ENCODE data around the gene CRCP.
A peak's percentile ranks its signal among the peaks of the same experiment; 100 is the strongest.
"Not testable (repeated sequence)": the region's sequence is repeated elsewhere in the genome, so short reads cannot be mapped to it uniquely, and the experiment has no call there.

Gene CRCP

DNA sequence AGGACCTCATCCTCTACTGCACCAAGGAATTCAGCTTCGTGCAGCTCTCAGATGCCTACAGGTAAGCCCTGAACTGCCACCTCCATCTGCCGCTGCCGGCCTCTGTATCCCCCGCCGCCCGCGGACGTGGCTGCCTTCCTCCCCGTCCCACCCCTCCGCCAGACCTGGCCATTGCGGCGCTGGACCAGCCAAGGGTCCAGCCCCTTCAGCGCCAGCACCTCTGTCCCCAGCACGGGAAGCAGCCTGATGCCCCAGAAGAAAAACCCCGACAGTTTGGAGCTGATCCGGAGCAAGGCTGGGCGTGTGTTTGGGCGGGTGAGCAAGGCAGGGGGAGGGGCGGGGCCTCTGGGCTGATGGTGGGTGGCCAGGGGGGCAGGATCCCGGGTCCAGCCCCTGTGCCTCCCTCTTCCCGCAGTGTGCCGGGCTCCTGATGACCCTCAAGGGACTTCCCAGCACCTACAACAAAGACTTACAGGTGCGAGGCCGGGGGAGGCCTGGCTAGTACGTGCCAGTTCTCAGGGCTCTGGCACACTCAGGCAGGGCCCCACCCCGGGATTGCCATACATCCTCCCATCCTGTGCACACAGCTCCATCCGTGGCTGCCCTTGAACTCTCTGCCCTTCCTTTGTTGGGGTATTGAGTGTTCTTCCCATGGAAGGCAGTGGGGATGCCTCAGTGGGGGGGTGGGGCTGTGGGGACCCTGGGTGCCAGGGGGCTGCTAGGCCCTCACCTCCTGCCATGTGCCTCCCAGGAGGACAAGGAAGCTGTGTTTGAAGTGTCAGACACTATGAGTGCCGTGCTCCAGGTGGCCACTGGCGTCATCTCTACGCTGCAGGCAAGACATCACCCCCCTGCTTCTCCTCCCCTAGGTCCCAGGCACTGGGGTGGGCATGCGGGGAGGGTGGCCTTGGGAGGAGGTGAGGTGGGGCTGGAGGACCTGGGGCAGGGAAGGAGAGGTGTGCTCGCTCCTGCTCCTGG, 25.5 kb upstream of the CRCP start:
- Histone ChIP-seq H3K4me3 (ENCODE audit: extremely low read depth, insufficient read depth, low read length, poor library complexity, severe bottlenecking) (no peak overlapping the region), H3K36me3 (ENCODE audit: control insufficient read depth, insufficient read depth, low read length) (peaks cover 13% of the 10 kb centered on the region), H3K27ac (ENCODE audit: low read depth, low read length, severe bottlenecking) (no peak overlapping the region), H3K9me3 (ENCODE audit: control insufficient read depth, low read length) (no peaks in the 10 kb centered on the region), H3K4me1 (ENCODE audit: control insufficient read depth, insufficient read depth, low read length, poor library complexity, severe bottlenecking) (no peaks in the 10 kb centered on the region)
- 94 to 96% methylated on average over 20 to 26 of the region's 32 CpGs for WGBS, 2 experiments (ENCODE audit: insufficient coverage in 2 of 2)

DNA sequence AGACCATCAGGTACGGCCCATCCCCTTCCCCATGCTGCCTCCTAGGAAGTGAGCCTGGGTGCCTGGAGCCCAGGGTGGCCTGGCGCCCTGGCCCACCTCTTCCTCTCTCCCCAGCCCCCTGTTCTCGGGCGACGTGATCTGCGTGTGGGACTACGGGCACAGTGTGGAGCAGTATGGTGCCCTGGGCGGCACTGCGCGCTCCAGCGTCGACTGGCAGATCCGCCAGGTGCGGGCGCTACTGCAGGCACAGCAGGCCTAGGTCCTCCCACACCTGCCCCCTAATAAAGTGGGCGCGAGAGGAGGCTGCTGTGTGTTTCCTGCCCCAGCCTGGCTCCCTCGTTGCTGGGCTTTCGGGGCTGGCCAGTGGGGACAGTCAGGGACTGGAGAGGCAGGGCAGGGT, 22.0 kb upstream of the CRCP start:
- WGBS, 2 experiments (ENCODE audit: insufficient coverage in 2 of 2) = 85 to 95% methylated on average over 4 to 16 of the region's 19 CpGs
- no peak overlapping the region for H3K27ac ChIP-seq (ENCODE audit: low read depth, low read length, severe bottlenecking)
- no peak overlapping the region for H3K4me3 ChIP-seq (ENCODE audit: extremely low read depth, insufficient read depth, low read length, poor library complexity, severe bottlenecking)
- no peaks in the 10 kb centered on the region for H3K9me3 ChIP-seq (ENCODE audit: control insufficient read depth, low read length)
- H3K36me3 ChIP-seq (ENCODE audit: control insufficient read depth, insufficient read depth, low read length) = peaks cover 6% of the 10 kb centered on the region
- H3K4me1 ChIP-seq (ENCODE audit: control insufficient read depth, insufficient read depth, low read length, poor library complexity, severe bottlenecking) = no peaks in the 10 kb centered on the region

DNA sequence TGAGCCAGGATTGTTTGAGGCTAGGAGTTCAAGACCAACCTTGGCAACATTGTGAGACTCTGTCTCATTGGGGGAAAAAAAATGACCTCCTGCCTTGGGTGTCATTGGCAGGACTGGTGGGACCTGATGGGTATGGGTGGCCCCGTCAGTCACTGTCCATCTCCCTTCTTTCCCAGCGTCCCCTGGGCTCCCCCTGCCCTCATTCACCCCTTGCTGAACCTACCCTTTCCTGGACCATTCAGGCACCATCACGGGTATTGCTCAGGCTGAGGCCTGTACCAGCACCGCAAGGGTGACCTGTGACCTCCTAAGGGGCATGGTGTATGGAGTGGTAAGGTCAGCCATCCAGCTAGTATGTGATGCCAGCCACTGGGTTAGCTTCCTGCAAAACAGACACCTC, 19.6 kb upstream of the CRCP start:
- no peaks in the 10 kb centered on the region for H3K9me3 ChIP-seq (ENCODE audit: control insufficient read depth, low read length)
- WGBS, 2 experiments (ENCODE audit: insufficient coverage in 2 of 2) = 100% methylated on average over 1 of the region's 4 CpGs; no CpG with 5 or more reads in 1 of the 2 experiments
- H3K36me3 ChIP-seq (ENCODE audit: control insufficient read depth, insufficient read depth, low read length) = no peaks in the 10 kb centered on the region
- no peak overlapping the region for H3K27ac ChIP-seq (ENCODE audit: low read depth, low read length, severe bottlenecking)
- no peak overlapping the region for H3K4me3 ChIP-seq (ENCODE audit: extremely low read depth, insufficient read depth, low read length, poor library complexity, severe bottlenecking)
- no peaks in the 10 kb centered on the region for H3K4me1 ChIP-seq (ENCODE audit: control insufficient read depth, insufficient read depth, low read length, poor library complexity, severe bottlenecking)

DNA sequence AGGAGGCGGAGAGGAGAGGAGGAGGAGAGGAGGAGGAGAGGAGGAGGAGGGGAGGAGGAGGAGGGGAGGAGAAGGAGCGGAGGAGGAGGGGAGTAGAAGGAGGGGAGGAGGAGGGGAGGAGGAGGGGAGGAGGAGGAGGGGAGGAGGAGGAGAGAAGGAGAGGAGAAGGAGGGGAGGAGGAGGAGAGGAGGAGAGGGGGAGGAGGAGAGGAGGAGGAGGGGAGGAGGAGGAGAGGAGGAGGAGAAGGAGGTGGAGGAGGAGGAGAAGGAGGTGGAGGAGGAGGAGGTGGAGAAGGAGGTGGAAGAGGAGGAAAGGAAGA, 15.5 kb upstream of the CRCP start:
- no CpG with 5 or more reads among the region's 2 CpGs for WGBS, 2 experiments (ENCODE audit: insufficient coverage in 2 of 2)
- H3K4me1 ChIP-seq (ENCODE audit: control insufficient read depth, insufficient read depth, low read length, poor library complexity, severe bottlenecking) = no peaks in the 10 kb centered on the region
- H3K27ac ChIP-seq (ENCODE audit: low read depth, low read length, severe bottlenecking) = no peak overlapping the region
- H3K36me3 ChIP-seq (ENCODE audit: control insufficient read depth, insufficient read depth, low read length) = no peaks in the 10 kb centered on the region
- no peaks in the 10 kb centered on the region for H3K9me3 ChIP-seq (ENCODE audit: control insufficient read depth, low read length)
- H3K4me3 ChIP-seq (ENCODE audit: extremely low read depth, insufficient read depth, low read length, poor library complexity, severe bottlenecking) = no peak overlapping the region

DNA sequence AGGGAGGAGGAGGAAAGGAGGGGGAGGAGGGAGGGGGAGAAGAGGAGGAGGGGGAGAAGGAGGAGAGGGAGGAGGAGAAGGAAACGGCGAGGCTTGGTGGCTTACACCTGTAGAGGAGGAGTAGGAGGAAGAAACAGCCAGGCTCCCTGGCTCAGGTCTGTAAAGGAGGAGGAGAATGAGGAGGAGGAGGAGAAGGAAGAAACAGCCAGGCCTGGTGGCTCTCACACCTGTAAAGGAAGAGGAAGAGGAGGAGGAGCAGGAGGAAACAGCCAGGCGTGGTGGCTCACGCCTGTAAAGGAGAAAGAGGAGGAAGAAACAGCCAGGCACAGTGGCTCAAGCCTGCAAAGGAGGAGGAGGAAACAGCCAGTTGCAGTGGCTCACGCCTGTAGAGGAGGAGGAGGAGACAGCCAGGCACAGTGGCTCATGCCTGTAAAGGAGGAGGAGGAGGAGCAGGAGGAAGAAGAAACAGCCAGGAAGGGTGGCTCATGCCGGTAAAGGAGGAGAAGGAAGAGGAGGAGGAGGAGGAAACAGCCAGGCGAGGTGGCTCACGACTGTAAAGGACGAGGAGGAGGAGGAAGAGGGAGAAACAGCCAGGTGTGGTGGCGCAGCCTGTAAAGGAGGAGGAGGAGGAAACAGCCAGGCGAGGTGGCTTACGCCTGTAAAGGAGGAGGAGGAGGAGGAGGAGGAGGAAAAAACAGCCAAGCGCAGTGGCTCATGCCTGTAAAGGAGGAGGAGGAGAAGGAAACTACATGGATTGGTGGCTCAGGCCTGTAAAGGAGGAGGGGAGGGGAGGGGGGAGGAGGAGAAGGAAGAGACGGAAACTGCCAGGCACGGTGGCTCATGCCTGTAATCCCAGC, 14.9 kb upstream of the CRCP start:
- Histone ChIP-seq H3K27ac (ENCODE audit: low read depth, low read length, severe bottlenecking) (peak overlapping the region; percentile 72), H3K4me1 (ENCODE audit: control insufficient read depth, insufficient read depth, low read length, poor library complexity, severe bottlenecking) (no peaks in the 10 kb centered on the region), H3K9me3 (ENCODE audit: control insufficient read depth, low read length) (no peaks in the 10 kb centered on the region), H3K4me3 (ENCODE audit: extremely low read depth, insufficient read depth, low read length, poor library complexity, severe bottlenecking) (peak overlapping the region; percentile 27), H3K36me3 (ENCODE audit: control insufficient read depth, insufficient read depth, low read length) (no peaks in the 10 kb centered on the region)
- WGBS, 2 experiments (ENCODE audit: insufficient coverage in 2 of 2) = 4 to 6% methylated on average over 15 of the region's 15 CpGs

DNA sequence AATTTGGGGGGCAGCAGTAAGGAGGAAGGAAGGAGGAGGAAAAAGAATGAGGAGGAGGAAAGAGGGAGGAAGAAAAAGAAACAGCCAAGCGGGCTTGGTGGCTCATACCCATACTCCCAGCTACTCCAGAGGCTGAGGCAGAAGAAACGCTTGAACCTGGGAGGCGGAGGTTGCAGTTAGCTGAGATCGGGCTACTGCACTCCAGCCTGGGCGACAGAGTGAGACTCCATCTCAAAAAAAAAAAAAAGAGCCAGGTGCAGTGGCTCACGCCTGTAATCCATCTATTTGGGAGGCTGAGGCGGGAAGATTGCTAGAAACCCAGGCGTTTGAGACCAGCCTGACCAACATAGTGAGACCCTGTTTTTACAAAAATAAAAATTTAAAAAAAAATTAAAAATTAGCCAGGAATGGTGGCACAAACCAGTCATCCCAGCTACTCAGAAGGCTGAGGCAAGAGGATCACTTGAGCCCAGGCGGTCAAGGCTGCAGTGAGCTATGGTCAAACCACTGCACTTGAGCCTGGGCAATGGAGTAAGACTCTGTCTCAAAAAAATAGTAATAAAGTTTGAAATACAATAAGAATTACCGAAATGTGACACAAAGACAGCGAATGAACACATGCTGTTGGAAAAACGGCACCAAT, 14.1 kb upstream of the CRCP start:
- H3K9me3 ChIP-seq (ENCODE audit: control insufficient read depth, low read length) = no peaks in the 10 kb centered on the region
- no peaks in the 10 kb centered on the region for H3K4me1 ChIP-seq (ENCODE audit: control insufficient read depth, insufficient read depth, low read length, poor library complexity, severe bottlenecking)
- H3K4me3 ChIP-seq (ENCODE audit: extremely low read depth, insufficient read depth, low read length, poor library complexity, severe bottlenecking) = peak overlapping the region; percentile 27
- H3K27ac ChIP-seq (ENCODE audit: low read depth, low read length, severe bottlenecking) = peak overlapping the region; percentile 72
- 64 to 79% methylated on average over 8 to 9 of the region's 12 CpGs for WGBS, 2 experiments (ENCODE audit: insufficient coverage in 2 of 2)
- H3K36me3 ChIP-seq (ENCODE audit: control insufficient read depth, insufficient read depth, low read length) = no peaks in the 10 kb centered on the region

DNA sequence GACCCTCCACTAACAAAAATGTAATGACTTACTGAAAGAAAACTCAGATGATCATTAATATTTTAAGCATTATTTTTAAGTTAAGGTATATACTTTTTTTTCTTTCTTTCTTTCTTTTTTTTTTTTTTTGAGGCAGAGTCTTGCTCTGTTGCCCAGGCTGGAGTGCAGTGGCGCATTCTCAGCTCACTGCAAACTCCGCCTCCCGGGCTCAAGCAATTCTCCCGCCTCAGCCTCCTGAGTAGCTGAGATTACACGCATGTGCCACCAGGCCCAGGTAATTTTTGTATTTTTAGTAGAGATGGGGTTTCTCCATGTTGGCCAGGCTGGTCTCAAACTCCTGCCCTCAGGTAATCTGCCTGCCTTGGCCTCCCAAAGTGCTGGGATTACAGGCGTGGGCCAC, 12.5 kb upstream of the CRCP start:
- WGBS, 2 experiments (ENCODE audit: insufficient coverage in 2 of 2) = 91 to 93% methylated on average over 3 to 6 of the region's 6 CpGs
- not testable (repeated sequence) for H3K27ac ChIP-seq (ENCODE audit: low read depth, low read length, severe bottlenecking); H3K4me3 ChIP-seq (ENCODE audit: extremely low read depth, insufficient read depth, low read length, poor library complexity, severe bottlenecking); H3K4me1 ChIP-seq (ENCODE audit: control insufficient read depth, insufficient read depth, low read length, poor library complexity, severe bottlenecking); H3K9me3 ChIP-seq (ENCODE audit: control insufficient read depth, low read length); H3K36me3 ChIP-seq (ENCODE audit: control insufficient read depth, insufficient read depth, low read length)

DNA sequence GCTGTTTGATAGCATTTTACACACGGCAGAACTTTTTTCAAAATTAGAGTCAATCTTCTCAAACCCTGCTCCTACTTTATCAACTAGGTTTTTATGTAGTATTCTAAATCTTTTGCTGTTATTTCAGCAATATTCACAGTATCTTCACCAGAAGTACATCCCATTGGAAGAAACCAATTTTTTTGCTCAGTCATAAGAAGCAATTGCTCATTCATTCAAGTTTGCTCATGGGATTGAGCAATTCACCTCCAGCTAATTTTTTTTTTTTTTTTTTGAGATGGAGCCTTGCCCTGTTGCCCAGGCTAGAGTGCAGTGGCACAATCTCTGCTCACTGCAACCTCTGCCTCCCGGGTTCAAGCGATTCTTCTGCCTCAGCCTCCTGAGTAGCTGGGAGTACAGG, 10.7 kb upstream of the CRCP start:
- H3K9me3 ChIP-seq (ENCODE audit: control insufficient read depth, low read length); H3K27ac ChIP-seq (ENCODE audit: low read depth, low read length, severe bottlenecking); H3K4me1 ChIP-seq (ENCODE audit: control insufficient read depth, insufficient read depth, low read length, poor library complexity, severe bottlenecking); H3K36me3 ChIP-seq (ENCODE audit: control insufficient read depth, insufficient read depth, low read length); H3K4me3 ChIP-seq (ENCODE audit: extremely low read depth, insufficient read depth, low read length, poor library complexity, severe bottlenecking): not testable (repeated sequence)
- WGBS, 2 experiments (ENCODE audit: insufficient coverage in 2 of 2) = 95 to 100% methylated on average over 2 of the region's 3 CpGs

DNA sequence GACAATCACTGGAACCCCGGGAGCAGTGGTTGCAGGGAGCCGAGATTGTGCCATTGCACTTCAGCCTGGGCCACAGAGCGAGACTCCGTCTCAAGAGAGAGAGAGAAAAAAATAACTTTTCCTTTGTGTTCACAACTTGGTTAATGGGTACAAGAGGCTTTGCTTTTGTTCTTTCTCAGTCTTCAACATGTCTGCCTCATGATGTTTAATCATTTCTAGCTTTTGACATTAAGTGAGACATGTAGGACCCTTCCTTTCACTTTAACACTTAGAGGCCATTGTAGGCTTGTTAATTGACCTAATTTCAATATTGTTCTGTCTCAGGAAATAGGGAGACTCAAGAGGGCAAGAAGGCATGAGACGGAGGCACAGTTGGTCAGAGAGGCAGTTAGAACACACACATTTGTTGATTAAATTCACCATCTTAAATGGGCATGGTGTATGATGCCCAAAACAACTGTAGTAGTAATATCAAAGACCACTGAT, 9.3 kb upstream of the CRCP start:
- 94 to 98% methylated on average over 4 of the region's 5 CpGs for WGBS, 2 experiments (ENCODE audit: insufficient coverage in 2 of 2)
- H3K4me3 ChIP-seq (ENCODE audit: extremely low read depth, insufficient read depth, low read length, poor library complexity, severe bottlenecking) = no peak overlapping the region
- no peaks in the 10 kb centered on the region for H3K9me3 ChIP-seq (ENCODE audit: control insufficient read depth, low read length)
- peaks cover 3% of the 10 kb centered on the region for H3K4me1 ChIP-seq (ENCODE audit: control insufficient read depth, insufficient read depth, low read length, poor library complexity, severe bottlenecking)
- no peak overlapping the region for H3K27ac ChIP-seq (ENCODE audit: low read depth, low read length, severe bottlenecking)
- no peaks in the 10 kb centered on the region for H3K36me3 ChIP-seq (ENCODE audit: control insufficient read depth, insufficient read depth, low read length)

DNA sequence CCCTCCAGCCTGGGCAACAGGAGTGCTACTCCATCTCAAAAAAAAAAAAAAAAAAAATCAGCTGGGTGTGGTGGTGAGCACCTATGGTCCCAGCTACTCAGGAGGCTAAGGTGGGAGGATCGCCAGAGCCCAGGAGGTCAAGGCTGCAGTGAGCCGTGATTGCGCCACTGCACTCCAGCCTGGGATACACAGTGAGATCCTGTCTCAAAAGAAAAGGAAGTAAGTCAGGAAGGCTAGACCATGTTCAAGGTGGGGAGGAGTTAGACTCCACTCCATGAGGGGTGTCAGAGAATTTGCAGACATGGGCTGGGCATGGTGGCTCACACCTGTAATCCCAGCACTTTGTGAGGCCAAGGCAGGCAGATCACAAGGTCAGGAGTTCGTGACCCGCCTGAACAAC, 6.2 kb upstream of the CRCP start:
- not testable (repeated sequence) for H3K36me3 ChIP-seq (ENCODE audit: control insufficient read depth, insufficient read depth, low read length); H3K4me3 ChIP-seq (ENCODE audit: extremely low read depth, insufficient read depth, low read length, poor library complexity, severe bottlenecking); H3K27ac ChIP-seq (ENCODE audit: low read depth, low read length, severe bottlenecking); H3K9me3 ChIP-seq (ENCODE audit: control insufficient read depth, low read length); H3K4me1 ChIP-seq (ENCODE audit: control insufficient read depth, insufficient read depth, low read length, poor library complexity, severe bottlenecking)
- 80 to 88% methylated on average over 3 to 5 of the region's 5 CpGs for WGBS, 2 experiments (ENCODE audit: insufficient coverage in 2 of 2)
